ENCODE results near the gene DCLK3. TPM values are rescaled to one million over a fixed set of nuclear protein-coding genes. Genes with fewer than 3 reads are reported as not detected.

DCLK3 gene
- total and polyA plus RNA-seq, 10 donors: 0.02 TPM; not detected in 9

- DNase-seq: no peak
- TF ChIP-seq POLR2AphosphoS5 (IDR thresholded peaks at IDR 0.05): no peak
- no peak for TF ChIP-seq POLR2A (IDR thresholded peaks at IDR 0.05)
- intact Hi-C loops (cut with DNase I; ENCODE audit: low total_unique reads): no loop called here
- Histone ChIP-seq H3K27me3 (replicated peaks in 1 of 7) (peaks cover 0 to 83% (median 29%) of the 10 kb centered on the region in 7 donors), H3K27ac (no peak overlapping the region), H3K4me1 (peaks cover 0 to 12% (median 3%) of the 10 kb centered on the region in 6 donors), H3K36me3 (no peaks in the 10 kb centered on the region), H3K9me3 (no peaks in the 10 kb centered on the region), H3K4me3 (peak overlapping the region in 5 of 8 donors; percentile 15 to 60 (median 16))
- WGBS, 5 donors: 32 to 50% (median 41%) methylated on average over 7 to 10 of the region's 10 CpGs
Measured at GRCh38 chr3:36764704-36765038, 318 bp upstream of the DCLK3 start.

GRCh38 chr3:36762918-36763849 is 1.2 kb downstream of the DCLK3 start:
- peaks cover 0 to 12% (median 3%) of the 10 kb centered on the region in 6 donors for H3K4me1 ChIP-seq
- H3K4me3 ChIP-seq: peak overlapping the region in 2 of 8 donors; percentile 7 to 60
- no peak for DNase-seq
- TF ChIP-seq POLR2AphosphoS5 (IDR thresholded peaks at IDR 0.05): no peak
- TF ChIP-seq POLR2A (IDR thresholded peaks at IDR 0.05): no peak
- no peak for TF ChIP-seq CTCF (IDR thresholded peaks at IDR 0.05 in 8 of 11, conservative IDR thresholded peaks at IDR 0.05 in 3 of 11)
- no peaks in the 10 kb centered on the region for H3K36me3 ChIP-seq
- H3K27me3 ChIP-seq (replicated peaks in 1 of 7): peaks cover 0 to 76% (median 29%) of the 10 kb centered on the region in 7 donors
- H3K9me3 ChIP-seq: no peaks in the 10 kb centered on the region
- intact Hi-C loops (cut with DNase I; ENCODE audit: low total_unique reads): no loop called here
- WGBS, 5 donors: 63 to 68% (median 67%) methylated on average over 10 of the region's 10 CpGs
- H3K27ac ChIP-seq: no peak overlapping the region

- TF ChIP-seq POLR2A (IDR thresholded peaks at IDR 0.05): no peak
- Histone ChIP-seq H3K27ac (no peak overlapping the region), H3K36me3 (no peaks in the 10 kb centered on the region), H3K4me3 (no peak overlapping the region), H3K27me3 (replicated peaks in 1 of 7) (peaks cover 0 to 63% (median 29%) of the 10 kb centered on the region in 7 donors), H3K9me3 (no peaks in the 10 kb centered on the region), H3K4me1 (peaks cover 0 to 12% (median 3%) of the 10 kb centered on the region in 6 donors)
- DNase-seq: no peak
- intact Hi-C loops (cut with DNase I; ENCODE audit: low total_unique reads): no loop called here
- WGBS, 5 donors: 80 to 96% (median 84%) methylated on average over 3 of the region's 3 CpGs
Measured at GRCh38 chr3:36761779-36762178, 2.6 kb downstream of the DCLK3 start.

GRCh38 chr3:36756269-36756668 is 8.1 kb downstream of the DCLK3 start:
- H3K4me1 ChIP-seq: no peaks in the 10 kb centered on the region

More at GRCh38 chr3:36756269-36756668, 8.1 kb downstream of the DCLK3 start:
- DNase-seq: no peak
- Histone ChIP-seq H3K36me3 (no peaks in the 10 kb centered on the region), H3K9me3 (no peaks in the 10 kb centered on the region), H3K4me3 (no peak overlapping the region), H3K27ac (no peak overlapping the region), H3K27me3 (replicated peaks in 1 of 7) (peaks cover 0 to 32% (median 0%) of the 10 kb centered on the region in 7 donors)
- no peak for TF ChIP-seq POLR2AphosphoS5 (IDR thresholded peaks at IDR 0.05)
- no peak for TF ChIP-seq POLR2A (IDR thresholded peaks at IDR 0.05)
- TF ChIP-seq CTCF (IDR thresholded peaks at IDR 0.05 in 8 of 11, conservative IDR thresholded peaks at IDR 0.05 in 3 of 11): no peak
- 57 to 100% (median 80%) methylated on average over 1 of the region's 1 CpG for WGBS, 5 donors
- intact Hi-C loops (cut with DNase I; ENCODE audit: low total_unique reads): no loop called here

All from spleen (tissue), 11 donors.